Stimulated activated CD8-positive, alpha-beta memory T cell treated with anti-CD3 and anti-CD28 coated beads, Interleukin-15, amount 100 ng/mL, for 4 hours (primary cell): ENCODE measurements around the gene CNTN1.

Source experiments
- DNase-seq, 2 donors: peaks; one replicate each; pipeline ENCODE4 v3.0.0-alpha.2; 2020; ENCODE audit warnings: low read depth in 2 of 2

CNTN1 gene

DNA sequence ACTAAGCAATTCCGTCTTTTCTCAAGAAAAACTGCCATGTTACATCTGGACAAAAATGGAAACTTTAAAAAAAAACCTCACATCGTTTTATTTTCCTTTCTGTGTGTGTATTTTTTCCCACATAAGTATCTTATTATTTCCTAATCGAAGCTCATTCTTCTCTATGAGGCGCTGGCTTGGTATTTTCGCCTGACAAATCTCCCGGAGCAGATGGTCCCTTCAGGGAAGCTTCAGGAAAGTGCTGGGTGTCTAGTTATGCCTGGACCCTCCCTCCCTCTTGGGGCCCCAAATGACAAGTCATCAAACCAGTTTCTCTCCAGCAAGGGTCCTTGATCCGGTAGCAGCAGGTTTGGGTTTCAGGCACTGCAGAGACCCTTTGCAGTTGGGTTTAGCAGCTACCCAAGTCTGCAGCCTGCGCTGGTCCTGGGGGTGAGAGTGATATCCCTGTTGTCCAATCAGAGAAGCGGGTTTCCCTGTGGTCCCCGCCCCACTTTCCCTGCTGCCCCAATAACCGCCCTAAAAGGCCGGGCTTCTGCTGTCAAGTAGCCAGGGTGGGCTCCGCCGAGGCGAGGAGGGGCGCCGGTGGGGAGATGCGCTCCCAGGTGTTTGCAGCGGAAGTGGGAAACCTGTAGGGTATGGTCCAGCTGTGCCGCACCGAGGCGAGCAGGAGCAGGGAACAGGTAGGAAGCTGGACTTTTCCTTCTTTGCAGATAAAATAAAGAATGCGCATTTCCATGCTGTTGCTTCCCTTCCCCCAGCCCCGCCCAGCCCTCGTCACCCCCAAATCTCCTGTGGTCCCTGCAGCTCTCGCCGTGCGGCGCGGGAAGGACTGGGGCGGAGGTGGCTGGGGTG is at the start of gene CNTN1:
Gene CNTN1 (plus strand): TSS at position 527 of the 852 bp plus-strand sequence.
- DNase-seq = no peak

DNA sequence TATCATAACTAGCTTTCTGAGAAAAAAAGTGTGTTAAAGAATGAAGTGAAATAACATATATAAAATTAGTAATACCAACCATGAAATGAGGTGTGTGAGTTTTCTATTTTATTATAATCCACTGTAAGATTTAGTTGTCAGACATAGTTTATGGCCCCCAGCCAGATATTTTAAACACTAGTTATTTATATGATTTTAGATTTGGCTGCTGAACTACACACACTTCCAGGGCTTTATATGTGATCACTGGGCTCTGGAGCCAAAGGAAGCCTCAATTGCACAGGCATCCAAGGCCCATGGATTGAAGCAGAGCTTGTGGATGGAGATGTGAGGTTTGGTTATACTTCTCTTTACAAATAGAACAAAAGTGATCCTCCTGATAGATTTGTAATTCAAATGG is 48.7 kb upstream of the CNTN1 start:
- DNase-seq = no peak

DNA sequence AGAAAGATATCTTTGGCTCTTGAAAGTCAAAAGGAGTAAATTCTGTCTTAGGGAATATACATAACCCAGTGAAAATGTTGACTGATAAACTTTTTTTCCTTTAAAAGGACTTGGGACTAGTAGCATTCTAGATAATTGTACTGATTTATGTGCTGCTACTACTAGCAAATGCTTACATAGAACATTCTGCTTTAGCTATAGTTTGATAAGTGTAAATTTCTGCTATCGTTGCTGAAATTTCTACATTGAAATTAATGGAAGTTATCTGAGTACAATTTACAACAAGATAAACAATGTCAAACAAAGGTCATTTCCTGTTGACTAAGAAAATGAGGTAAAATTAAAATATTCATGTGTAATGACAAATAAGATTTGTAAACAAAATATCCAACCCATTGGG is 48.3 kb upstream of the CNTN1 start:
- DNase-seq = no peak

DNA sequence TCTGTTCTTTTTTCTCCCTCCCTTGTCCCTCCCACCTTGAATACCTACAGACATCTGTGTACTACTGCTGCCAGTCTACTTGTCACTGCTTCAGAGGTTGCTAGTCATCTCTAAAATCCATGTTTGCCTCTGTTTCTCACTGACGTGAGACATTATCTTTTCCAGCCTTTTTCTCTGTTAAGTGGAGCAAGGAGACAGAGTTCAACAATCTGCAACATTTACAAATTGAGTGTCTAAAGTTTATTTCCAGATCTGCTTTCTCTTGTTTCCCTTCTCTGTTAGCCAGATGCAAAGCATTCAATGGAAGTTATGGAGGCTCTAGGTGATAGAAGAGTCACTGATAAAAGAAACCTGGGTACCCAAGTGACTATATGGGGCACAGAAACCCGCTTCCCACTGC is 47.5 kb upstream of the CNTN1 start:
- DNase-seq = no peak

DNA sequence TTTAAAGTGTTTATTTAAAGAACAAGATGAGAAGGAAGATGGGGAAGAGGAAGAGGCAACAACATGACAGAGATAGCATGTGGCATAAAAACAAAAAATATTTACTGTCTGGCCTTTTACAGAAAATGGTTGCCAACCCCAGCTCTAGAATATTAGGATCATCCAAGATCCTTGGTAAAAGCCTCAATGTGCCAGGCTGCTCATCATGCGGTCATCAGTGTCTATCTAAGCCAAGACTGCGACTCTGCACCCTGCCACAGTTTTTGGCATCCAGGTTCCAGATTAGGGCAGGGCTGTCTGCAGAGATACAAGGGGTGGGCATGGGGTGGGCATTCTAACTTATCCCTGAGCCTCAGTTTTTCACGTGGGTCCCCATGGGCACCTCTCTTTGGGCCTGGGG is 46.9 kb upstream of the CNTN1 start:
- no peak for DNase-seq

DNA sequence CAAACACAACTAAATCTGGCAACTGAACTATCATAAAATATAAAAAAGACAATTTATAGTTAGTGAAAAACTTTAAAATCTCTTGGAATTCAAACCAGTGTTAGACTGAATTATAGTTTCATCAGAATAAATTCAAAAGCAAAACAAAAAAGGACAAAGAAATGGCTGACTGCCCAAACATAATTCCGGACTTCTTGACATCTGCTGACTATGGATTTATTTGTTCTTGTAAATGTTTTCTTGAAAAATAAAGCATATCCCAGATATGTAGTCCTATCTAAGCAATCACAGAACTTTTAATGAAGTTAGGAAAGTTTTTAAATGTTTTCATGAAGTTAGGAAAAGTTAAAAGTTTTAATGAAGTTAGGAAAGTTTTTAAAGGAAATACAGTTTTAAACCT is 45.8 kb upstream of the CNTN1 start:
- no peak for DNase-seq

DNA sequence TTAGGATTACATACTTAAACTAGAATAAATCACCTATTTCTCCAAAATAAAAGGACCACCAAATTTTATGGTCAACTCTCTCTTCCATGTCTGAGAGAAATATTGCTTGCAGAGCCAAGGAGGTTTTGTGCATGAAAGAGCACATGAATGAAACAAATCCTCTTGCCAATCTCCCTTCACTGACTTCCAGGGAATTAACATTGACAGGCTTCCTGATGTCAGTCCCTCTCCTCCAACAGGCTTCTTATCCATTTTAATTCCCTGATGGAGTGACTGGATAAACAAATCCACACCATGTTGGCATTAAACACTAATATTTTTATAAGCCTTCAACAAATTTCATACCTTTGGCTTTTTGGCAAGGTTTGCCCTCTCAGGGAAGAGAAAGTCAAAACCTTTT is 45.3 kb upstream of the CNTN1 start:
- no peak for DNase-seq

DNA sequence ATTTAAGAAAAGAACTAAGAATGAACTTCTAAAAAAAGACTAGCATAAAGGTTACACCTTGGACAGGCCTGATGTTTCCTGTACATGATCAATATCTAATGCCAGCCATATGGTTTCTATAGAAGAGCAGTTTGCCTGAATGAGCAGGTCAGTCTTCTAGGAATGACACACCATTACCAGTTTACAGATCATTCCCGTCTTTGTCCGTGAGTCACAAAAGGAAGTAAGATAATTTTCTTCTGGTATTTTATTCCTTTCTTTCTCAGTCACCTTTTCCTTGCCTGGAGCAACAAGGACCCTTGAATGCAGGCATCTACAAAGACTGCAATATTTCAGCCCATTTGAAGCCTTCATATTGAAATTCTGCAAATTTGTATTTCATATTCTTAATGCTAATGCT is 44.6 kb upstream of the CNTN1 start:
- DNase-seq = no peak

DNA sequence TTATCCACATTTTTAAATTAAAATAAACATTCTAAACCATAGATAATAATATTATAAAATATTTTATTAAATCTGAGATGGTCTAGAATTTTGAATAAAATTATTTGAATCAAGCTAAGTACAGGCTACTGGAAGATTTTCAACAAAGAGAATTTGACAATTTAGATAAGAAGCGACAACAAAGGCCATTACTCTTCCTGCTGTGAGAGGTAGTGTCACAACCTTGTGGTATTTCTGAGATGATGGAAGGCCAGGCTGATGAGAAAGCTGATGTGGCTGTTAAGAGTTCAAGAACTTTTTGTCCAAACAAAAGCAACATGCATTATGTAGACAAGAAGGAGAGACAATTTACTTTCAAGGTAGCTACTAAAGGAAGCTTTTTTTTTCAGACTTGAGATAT is 43.7 kb upstream of the CNTN1 start:
- DNase-seq = no peak

DNA sequence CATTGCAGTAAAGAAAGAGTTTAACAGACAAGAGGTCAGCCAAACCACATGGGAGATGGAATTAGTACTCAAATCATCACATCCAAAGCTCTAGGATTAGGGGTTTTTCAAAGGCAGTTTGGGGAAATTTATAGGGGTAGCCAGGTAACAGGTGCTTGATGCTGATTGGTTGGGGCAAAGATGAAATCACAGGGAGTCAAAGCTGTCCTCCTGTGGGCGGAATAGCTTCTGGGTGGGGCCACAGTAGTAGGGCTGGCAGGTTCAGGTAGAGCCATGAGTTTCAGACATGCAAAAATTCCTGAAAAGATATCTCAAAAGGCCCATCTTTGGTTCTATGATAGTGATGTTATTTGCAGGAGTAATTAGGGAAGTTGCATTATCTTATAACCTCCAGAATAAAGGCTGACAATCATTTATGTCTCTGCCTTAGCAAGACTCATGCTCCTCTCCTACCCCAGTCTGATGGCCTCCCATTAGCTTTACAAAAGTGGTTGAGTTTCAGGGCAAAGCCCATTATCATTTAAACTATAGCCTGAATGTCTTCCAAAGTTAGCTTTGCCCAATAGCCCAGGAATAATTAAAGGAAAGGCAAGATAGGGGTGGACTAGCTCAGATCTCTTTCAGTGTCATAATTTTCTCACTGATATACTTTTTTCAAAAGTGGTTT is 42.1 kb upstream of the CNTN1 start:
- no peak for DNase-seq

DNA sequence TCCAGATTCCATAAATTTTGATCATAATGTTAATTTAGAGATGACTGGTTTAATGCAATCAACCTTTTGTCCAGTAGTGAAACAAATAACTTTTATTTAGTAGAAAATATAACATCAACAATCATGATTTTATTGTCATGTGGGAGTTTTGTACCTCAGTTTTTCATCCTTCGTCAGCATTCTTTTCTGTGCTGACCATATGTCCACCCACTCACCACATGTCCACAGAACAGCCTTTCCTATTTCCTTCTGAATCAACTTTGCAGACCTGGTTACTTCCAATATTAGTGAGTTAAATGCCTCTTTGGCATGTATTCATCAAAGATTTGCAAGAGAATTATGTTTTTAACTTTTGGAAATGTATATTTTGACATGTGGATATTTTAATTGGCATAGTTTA is 36.8 kb upstream of the CNTN1 start:
- DNase-seq = no peak

DNA sequence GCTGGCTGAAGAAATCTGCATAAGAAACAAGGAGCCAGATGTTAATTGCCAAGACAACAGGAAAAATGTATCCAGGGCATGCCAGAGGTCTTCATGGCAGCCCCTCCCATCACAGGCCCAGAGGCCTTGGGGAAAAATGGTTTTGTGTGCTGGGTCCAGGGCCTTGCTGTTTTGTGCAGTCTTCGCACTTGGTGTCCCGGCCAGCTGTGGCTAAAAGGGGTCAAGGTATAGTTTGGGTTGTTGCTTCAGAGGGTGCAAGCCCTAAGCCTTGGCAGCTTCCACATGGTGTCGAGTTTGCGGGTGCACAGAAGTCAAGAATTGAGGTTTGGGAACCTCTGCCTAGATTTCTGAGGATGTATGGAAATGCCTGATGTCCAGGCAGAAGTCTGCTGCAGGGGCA is 29.9 kb upstream of the CNTN1 start:
- DNase-seq = no peak

DNA sequence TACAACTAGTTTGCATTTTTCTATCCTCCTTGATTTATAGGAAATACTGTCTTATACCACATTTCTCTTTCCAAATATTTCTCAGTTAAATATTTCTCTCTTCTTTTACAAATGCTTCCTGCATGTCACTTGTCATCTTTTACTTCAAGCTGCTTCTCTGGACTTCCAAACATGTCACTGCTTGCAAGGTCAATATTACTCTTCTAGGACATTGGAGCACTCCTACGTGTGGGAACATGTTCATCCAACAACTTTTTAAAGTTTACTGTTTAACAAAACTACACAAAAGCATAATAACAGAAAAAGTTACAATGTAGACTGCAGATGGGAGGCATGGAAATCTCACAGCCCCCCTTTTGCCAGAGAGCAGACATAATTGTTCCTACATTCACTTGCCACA is 28.5 kb upstream of the CNTN1 start:
- no peak for DNase-seq

DNA sequence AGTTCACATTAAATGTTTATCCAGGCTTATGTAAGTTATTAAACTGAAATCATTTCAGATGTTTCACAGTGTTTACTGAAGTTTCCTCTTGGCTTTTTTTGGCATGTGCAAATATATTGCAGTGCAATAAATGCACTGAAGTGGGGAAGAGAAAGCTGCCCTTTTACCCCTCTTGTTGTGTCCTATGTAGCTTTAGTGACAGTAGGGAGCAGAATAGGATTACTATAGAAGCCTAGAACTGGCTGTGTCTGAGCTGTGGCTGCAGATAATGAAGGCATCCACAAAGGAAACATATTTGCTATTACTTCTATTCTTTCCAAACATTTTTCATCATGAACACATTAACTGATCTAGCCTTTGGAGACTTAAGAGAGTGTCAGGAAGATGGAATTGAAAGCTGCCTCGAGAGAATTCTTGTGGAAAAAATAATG is 24.1 kb upstream of the CNTN1 start:
- no peak for DNase-seq

DNA sequence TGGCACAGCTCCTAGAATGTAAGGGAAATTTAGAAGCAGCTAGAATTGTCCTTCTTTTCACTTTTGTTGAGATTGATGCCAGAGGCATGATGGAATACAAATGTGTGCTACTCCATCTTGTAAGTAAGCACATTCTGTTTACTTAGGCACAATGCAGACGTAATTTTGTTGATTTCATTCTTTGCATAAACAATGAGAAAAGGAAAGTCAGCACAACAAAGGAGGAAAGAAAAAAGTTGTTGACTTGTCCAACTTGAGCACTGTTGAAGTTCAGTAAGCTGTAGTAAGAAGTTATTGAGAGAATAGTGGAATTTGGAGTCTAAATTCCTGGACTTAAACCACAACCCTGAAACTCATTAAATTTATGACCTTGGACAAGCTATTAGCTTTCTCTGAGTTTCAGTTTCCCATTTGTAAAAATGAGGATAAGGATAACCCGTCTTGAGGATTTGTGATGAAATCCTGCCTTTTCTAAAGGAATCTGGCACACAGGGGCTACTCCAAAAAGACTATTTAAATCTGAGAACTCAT is 19.4 kb upstream of the CNTN1 start:
- DNase-seq = no peak

DNA sequence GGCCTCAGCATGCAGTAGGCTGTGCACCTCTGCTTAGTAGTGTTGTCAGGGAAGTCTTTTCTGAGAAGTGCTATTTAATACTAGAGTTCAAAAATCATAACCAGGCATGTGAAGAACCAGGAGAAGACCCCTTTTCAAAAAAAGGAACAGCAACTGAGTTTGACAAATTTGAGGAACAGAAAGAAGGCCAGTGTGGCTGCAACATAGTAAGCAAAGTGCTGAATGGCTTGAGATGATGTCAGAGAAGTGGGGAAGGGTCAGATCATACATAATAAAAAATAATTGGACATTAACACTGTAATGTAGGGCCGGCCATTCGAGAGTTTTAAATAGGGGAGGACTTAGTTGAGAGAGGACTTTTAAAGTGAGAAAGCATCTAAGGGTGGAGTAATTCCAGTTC is 11.1 kb upstream of the CNTN1 start:
- no peak for DNase-seq

DNA sequence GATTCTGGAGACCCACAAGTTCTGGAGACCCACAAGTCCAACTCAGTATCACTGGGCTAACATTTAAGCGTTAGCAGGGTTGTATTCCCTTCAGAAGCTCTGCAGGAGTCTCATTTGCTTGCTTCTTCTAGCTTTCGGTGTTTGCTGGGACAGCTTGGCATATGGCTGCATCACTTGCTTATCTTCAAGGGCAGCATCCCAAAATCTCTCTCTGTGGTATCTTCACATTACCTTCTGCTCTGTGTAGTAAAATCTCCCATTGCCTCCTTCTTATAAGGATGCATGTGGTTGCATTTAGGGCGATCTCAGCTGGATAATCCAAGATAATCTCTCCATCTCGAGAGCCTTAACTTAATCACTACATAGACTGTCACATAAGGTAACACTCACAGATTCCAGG is 7.3 kb upstream of the CNTN1 start:
- DNase-seq = no peak

DNA sequence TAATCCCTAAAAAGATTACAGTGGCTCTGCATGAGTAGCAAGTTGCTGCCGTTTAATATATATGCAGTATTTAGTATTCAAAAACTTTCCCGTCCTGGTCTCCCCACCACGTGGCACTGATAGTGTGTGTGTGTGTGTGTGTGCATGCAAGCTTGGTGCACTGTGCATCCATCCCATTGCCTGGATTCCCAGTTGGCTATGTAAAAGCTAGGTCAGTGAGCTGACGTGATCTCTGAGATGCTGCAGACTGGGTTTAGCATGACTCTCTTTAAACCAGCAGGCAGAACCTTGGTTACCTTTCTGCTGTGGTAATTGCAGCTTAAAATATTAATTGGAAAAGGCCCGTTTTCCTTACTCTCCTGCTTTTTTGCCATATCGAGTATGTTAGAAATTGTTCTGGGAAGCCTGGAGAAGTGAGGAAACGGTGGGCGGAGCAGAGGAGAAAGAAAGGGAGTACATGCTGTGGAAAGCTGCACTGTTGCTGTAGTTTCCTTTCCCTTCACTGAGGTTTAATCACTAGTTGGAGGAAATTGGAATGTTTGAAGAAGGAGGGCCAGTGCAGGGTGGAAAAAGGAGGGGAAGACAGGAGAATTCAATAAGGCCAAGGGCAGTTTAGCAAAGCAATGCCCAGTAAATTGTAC is 4.0 kb upstream of the CNTN1 start:
- DNase-seq = no peak

DNA sequence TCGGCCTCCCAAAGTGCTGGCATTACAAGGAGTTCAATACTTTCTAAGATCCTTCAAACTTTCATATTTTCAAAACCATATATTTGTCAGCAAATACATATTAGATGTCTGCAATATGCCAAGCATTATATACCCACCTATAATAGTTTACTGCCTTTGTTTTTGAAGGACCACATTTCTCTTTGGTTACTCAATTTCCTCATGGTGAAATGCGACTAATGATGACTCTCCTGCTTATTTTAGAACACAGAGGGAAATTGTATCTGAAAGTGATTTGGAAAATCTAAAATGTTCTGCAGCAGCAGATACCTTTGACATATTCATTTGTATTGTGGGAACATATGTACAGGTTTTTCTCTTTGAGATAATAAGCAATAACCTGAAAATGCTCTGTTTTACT is 2.7 kb upstream of the CNTN1 start:
- no peak for DNase-seq

DNA sequence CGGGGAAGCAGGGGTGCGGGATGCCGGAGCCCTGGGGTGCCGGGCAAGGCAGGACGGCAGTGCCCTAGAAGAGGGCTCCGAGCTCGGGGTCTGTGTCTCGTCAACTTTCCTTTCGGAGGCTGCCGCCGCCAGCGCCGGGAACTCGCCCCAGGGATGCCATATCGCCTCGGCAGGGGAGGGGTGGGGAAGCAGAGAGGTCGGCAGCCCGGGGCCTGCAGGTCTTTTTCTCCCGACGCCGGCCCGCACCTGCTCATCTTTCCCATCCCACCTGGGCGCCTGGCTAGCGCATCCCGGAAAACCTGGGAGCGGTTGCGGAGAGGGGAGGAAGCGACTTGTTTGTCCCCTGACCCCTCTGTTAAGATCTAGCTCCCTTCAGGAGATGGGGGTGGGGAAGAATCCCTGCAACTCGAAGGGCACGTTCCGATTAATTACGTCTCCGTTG is 547 bp downstream of the CNTN1 start:
- no peak for DNase-seq

DNA sequence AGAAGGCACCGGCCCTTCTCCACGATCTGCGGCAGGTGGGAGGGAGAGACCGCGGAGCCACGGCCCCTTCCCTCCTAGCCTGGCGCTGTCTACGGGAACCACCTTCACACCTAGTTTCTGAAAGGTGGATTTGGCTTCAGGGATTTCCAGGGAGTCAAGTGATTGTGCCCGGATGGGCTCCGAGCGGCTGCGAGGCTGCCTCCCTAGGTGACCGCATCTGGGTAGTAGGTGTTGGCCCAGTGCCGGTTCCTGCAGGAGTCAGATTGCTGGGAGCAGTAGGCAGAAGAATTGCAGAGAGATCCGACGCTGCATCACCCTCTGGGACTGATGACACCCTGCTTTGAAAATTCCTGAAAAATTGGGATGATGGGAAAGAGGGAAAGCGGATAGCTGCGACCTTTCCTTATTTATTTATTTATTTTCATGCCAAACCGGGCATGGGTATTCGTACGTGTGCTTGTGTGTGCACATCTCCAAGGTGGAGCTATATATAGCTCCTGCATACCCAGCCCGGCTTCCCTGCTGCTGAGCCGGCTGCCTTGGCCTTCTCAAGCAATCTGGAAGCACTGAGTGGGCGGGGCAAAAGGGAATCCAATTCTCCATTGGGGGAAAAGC is 1.1 kb downstream of the CNTN1 start:
- DNase-seq = no peak

DNA sequence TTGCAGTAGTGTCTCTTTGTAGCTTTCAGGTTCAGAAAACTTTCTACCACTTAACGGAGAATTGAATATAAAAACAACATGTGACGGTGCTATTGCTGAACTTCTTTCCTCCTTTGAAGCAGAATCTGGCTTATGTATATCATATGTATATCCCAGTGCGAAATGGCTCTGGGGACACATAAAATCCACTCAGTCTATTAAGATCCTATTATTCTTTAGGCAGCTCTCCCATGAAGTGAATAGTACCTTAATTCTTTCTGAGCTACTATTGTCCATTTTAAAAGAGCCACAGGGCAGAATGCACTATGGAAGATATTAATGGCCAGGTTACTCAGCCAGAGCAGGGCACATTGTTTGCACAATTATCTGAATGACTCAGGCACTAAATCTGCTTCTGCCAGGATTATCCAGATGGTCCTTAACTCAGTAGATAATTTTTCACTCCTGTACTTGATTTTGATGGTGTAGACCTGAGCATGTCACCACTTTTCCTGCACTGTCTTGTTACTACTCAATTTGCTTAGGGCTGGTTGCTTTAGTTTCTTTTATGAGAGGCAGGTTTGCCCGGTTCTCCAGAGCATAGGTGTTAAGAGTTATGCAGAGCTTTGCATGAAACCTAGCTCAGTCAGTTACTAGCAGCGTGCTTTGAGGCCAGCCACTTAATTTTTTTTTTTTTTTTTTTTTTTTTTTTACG is 5.5 kb downstream of the CNTN1 start:
- DNase-seq = no peak
